ENCODE measurements around the gene ZRANB3.

The ZRANB3 gene

DNA sequence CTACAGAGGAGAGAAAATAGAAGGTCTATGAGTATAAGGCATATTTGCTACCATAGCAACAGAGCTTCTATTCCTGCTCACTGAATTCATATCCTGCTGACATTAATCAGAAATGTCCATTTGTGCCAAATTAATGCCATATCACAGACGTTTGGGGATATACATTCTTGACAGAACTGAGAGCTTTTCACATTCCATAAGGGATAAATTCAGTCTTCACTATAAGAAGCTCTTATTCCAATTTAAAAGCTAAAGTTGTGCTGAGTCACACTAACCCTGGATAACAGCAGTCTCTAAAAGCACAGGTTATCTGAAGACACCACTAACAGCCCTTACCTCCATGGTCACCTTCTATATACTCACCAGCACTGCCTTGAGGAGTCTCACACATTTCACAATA, 300.9 kb downstream of the ZRANB3 start (continued):
- TF ChIP-seq PRDM2 (tag by site-specific recombination; IDR thresholded peaks at IDR 0.05; ENCODE audit: borderline replicate concordance): no peak
- no peak for TF ChIP-seq ZNF140 (tag by site-specific recombination; IDR thresholded peaks at IDR 0.05)
- no peak for TF ChIP-seq ZNF341 (tag by site-specific recombination; IDR thresholded peaks at IDR 0.05; ENCODE audit: low read depth)
- TF ChIP-seq REST (tag by site-specific recombination; IDR thresholded peaks at IDR 0.05): no peak

DNA sequence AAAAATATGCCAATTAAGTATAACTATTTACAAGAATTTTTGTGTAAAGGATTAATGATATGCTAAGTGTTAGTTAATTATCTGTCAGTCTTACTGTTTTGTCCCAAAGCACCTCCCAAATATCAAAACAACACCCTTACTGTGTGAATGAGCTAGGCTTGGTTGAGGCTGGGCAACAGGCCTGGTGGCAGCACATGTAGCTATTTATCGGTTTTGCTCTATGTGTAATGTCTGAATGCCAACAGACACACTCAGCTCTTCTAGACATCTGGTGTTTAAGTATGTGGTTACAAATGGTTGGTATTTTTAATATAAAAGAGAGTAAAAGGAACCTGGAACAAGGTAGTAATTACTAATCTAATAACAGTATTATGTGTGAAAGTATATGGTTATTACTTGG, 303.6 kb downstream of the ZRANB3 start:
- ChIA-PET POLR2A (no interaction called here), CTCF (no interaction called here)
- TF ChIP-seq ZNF585B (tag by site-specific recombination; IDR thresholded peaks at IDR 0.05) (no peak), ZNF132 (tag by site-specific recombination; IDR thresholded peaks at IDR 0.05; ENCODE audit: borderline replicate concordance) (no peak), ZNF530 (tag by site-specific recombination; IDR thresholded peaks at IDR 0.05; ENCODE audit: low read depth) (no peak), ZNF510 (tag by site-specific recombination; IDR thresholded peaks at IDR 0.05; ENCODE audit: insufficient replicate concordance) (no peak), ZNF548 (tag by site-specific recombination; IDR thresholded peaks at IDR 0.05) (no peak), ZIC2 (tag by site-specific recombination; IDR thresholded peaks at IDR 0.05) (no peak), ZNF555 (tag by site-specific recombination; conservative IDR thresholded peaks at IDR 0.05) (no peak), RBAK (tag by site-specific recombination; IDR thresholded peaks at IDR 0.05) (no peak), TSHZ1 (tag by site-specific recombination; IDR thresholded peaks at IDR 0.05; ENCODE audit: borderline replicate concordance) (no peak), ZNF747 (tag by site-specific recombination; IDR thresholded peaks at IDR 0.05) (no peak), ZNF239 (tag by site-specific recombination; IDR thresholded peaks at IDR 0.05) (no peak), SCRT2 (tag by site-specific recombination; IDR thresholded peaks at IDR 0.05) (no peak), KLF1 (tag by site-specific recombination; IDR thresholded peaks at IDR 0.05) (no peak), ATF2 (tag by site-specific recombination; IDR thresholded peaks at IDR 0.05; ENCODE audit: low read depth) (no peak), ZNF311 (tag by site-specific recombination; IDR thresholded peaks at IDR 0.05; ENCODE audit: borderline replicate concordance) (no peak), ZNF623 (tag by site-specific recombination; IDR thresholded peaks at IDR 0.05) (no peak)
- TF ChIP-seq, protein P1, sequence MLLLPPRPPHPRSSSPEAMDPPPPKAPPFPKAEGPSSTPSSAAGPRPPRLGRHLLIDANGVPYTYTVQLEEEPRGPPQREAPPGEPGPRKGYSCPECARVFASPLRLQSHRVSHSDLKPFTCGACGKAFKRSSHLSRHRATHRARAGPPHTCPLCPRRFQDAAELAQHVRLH (tag by site-specific recombination; IDR thresholded peaks at IDR 0.05): no peak

More for the DNA sequence above, 303.6 kb downstream of the ZRANB3 start:
- peaks cover 0 to 4% of the 10 kb centered on the region in 2 experiments; a peak in 1 of 3 replicates for H3K36me3 ChIP-seq (ENCODE audit: control insufficient read depth in 2 of 2, insufficient read depth in 1 of 2, low read length in 2 of 2)
- H3K27ac ChIP-seq (ENCODE audit: extremely low read depth, low read depth, low read length): no peak overlapping the region
- H3K4me1 ChIP-seq (ENCODE audit: control insufficient read depth, insufficient read depth, low read length): no peaks in the 10 kb centered on the region
- H3K4me3 ChIP-seq (ENCODE audit: low read depth, low read length): no peak overlapping the region
- no peaks in the 10 kb centered on the region for H3K9me3 ChIP-seq (ENCODE audit: control insufficient read depth, insufficient read depth, low read depth, low read length)
